ENCODE measurements around the gene TRIM65.
"Not testable (repeated sequence)": the region's sequence is repeated elsewhere in the genome, so short reads cannot be mapped to it uniquely, and the experiment has no call there.

The TRIM65 gene

DNA sequence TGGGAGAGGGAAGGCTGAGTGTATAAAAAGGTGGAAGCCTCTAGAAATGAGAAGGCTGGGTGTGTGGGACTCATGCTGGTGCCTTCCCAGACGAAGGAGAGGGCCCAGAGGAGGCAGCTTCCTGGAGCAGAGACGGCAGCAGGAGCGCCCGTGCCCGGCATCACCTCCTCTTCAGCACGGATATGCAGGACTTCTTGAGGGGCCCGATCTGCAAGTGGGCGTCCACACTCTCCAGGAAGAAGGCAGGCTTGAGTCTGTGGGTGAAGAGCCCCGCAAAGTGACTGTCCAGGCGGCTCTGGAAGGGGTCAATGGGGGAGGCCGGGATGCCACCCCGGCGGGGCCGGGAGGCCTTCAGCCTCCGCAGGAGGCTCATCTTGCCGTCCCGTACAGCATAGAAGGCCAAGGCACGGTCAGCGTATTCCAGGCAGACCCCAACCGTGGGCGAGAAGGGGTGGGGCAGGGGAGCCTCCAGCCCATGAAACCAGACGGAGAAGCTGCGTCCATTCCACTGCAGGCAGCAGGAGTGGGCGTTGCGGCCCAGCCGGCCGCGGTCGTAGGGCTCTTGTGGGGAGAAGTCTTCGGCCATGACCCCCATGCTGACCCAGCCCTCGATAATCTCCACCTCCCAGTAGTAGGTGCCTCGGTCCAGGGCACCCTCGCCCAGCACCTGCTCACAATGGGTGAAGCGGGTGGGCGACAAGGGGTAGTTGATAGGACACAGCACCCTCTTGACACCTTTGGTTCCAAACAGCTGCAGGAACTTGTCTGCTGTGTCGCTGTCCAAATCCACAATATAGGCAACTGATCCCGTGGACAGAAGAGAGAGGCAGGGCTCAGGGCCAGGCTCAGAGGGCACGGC, 22.2 kb downstream of the TRIM65 start:
- no peak for DNase-seq

DNA sequence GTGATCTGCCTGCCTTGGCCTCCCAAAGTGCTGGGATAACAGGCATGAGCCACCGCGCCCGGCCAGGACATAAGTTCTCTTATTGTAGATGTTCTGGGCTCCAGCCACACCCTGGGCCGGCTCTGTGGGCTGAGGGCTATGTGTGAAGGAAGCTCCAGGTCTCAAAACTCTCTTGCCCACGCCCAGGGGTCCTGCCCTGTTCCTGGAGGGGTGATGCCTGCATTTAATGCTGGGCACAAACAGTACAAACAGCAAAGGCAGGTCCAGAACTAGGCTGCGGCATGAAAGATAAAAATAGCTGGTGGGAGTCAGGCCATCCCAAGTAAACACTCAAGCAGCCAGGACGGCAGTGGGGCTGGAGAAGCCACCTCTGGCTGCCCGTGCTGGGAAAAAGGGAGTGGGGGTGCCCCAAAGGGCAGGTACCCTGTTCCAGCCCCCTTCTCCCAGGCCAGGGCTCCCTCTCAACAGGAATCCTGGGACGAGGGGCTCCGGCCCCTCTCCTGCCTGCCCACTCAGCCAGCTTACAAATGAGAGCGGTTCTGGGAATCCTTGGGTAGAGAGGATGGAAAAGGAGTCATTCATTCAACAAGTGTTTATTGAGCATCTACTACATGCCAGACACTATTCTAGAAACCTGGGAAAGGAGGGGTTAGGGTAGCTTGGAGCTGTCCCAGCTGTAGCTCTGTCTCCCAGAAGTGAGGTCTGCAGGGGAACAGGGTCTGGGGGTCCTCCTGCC, 23.0 kb downstream of the TRIM65 start:
- DNase-seq, result no peak

DNA sequence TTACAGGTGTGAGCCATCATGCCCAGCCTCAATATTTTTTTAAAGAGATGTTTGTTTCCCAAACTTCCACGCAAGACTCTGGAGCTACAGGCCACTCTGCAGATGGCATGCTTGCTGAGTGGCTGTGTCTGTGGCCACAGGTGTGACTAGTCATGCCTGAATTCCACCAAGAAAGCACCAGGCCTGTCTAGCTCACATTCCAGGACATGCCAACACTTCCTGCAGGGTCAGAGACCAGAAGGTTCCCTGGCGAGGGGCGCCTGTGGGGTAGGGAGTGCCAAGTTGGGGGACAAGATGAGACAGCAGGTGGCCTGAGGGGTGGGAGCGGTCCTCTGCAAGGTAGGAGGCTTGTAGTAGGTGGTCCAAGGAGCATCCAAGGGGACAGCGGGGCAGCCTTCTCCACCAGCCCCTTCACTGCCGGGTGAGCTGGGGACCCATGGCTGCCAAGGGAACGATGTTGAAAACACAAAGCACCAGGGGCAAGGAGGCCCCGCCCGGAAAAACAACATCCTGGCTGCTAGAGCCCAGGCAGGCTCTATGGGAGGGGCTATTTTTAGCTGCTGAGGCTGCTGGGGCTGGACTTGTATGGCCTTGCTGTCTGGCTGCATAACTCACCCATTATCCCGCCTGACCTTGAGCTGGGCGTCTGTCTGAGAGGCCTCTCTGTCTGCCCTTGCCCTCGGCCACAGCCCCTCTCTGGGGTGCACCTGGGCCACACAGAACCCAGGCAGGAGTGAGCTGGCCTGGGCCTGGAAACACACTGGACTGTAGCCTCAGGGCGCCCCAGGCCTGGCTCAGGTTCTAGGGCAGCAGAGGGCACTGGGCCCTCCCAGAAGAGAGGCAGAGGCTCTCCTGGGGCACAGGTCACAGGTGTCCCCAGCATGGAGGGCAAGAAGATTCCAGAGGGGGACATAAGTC, 24.1 kb downstream of the TRIM65 start:
- DNase-seq, result no peak

DNA sequence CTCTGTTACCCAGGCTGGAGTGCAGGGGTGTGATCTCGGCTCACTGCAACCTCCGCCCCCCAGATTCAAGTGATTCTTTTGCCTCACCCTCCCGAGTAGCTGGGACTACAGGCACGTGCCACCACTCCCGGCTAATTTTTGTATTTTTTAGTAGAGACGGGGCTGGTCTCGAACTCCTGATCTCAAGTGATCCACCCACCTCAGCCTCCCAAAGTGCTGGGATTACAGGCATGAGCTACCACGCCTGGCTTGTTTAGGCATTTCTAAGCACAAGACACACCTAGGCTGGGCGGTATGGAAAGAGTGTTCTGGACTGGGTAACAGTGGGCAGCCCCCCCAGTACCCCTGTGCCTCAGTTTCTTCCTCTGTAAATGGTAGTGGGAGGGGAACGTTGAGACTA, 26.5 kb downstream of the TRIM65 start:
- not testable (repeated sequence) for DNase-seq

DNA sequence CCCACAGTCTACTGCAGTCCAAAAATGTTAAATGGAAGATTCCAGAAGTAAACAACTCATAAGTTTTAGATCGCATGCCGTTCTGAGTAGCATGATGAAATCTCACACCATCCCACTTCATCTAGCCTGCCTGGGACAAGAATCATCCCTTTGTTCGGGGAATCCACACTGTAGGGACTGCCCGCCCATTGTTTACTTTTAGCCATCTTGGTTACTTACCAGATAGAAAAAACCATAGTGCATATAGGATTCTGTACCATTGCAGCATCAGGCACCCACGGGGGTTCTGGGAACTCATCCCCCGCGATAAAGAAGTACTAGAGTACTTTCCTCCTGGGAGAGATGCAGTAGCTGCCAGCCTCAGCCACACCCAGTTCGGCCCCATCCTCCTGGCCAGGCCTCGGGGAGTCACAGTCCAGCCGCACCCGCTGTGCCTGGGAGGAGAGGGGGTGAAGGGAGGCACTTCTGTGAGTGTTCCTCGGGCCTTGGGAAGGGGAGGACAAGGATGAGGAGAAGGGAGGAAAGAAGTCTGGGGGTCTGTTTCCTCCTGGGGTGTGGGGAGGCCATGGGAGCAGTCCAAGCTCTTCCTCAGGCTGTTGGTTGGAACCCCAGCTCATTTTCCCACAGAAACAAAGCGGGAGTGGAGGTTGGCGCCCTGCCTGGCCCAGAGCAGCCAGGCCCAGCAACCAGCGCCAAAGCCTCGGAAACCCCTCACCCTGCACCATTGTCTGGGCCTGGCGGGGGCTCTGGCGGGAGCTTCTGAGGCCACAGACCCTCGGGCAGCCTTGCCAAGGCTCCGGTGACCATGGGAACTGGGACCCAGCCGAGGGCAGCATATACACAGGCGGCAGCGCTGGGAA, 27.2 kb downstream of the TRIM65 start:
- DNase-seq, result no peak

DNA sequence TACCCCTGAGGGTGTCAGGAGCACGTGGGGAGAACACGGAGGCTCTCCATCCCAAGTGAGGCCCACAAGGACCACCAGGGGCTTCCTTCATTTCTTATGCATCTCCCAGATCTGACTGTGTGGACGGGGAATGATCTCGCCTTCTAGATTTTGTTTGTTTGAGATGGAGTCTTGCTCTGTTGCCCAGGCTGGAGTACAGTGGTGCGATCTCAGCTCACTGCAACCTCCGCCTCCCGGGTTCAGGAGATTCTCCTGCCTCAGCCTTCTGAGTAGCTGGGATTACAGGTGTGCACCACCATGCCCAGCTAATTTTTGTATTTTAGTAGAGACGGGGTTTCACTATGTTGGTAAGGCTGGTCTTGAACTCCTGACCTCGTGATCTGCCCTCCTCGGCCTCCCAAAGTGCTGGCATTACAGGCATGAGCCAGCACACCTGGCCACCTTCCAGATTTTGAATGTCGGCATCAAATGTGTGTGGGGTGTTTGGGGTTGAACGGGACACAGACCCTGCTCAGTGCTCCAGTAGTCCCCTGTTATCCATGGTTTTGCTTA, 27.9 kb downstream of the TRIM65 start:
- DNase-seq, result not testable (repeated sequence)

DNA sequence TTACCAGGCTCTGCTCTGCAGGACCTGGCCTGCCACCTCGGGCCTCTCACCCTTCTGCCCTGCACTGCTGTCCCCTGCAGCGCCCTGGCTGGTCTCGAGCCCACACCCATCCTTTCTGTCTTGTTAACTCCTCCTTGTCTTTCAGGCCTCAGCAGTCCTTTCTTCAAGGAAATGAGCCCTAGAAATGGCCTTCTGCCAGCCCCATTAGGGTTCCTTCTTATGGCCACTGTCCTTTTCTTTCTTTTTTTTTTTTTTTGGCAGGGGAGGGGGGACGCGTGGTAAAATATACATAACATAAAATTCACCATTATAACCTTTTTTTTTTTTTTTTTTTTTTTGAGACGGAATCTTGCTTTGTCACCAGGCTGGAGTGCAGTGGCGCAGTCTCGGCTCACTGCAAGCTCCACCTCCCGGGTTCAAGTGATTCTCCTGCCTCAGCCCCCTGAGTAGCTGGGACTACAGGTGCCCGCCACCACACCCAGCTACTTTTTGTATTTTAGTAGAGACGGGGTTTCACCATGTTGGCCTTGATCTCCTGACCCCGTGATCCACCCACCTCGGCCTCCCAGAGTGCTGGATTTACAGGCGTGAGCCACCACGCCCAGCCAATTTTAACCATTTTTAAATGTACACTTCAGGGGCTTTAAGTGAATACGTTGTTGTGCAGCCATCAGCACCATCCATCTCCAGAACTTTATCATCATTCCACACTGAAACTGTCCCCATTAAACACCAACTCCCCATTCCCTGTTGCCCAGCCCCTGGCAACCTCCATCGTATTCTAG, 31.2 kb downstream of the TRIM65 start:
- not testable (repeated sequence) for DNase-seq

DNA sequence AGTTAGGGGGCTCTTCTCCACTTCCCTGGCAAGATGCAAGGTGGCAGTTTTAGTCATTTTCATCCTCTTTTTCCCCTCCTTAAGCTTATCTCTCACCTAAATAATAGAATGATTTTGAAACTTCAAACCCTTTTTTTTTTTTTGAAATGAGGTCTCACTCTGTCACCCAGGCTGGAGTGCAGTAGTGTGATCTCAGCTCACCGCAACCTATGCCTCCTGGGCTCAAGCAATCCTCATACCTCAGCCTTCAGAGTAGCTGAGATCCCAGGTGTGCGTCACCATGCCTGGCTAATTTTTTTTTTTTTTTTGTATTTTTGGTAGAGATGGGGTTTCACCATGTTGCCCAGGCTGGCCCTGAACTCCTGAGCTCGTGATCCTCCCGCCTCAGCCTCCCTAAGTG, 31.9 kb downstream of the TRIM65 start:
- not testable (repeated sequence) for DNase-seq

DNA sequence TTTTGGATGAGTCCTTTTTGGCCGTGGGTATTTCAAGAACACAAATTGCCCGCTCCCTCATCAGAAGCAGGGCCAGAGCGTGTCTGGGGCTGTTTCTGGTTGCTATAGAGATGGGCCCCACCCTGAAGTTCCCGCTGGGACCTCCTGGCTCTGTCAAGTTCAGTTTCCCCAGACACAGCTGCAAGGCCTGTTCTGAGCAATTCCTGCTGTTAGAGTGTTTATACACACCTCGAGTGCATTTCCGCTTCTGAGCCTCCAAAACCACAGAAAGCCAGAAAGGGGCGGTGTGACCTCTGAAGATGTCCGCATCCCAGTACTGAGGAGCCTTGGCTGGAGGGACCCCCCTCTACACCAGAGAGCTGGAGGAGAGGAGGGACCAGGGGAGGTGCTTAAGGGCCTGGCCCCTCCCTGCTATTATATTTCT, 32.3 kb downstream of the TRIM65 start:
- peak; percentile 69 for DNase-seq

DNA sequence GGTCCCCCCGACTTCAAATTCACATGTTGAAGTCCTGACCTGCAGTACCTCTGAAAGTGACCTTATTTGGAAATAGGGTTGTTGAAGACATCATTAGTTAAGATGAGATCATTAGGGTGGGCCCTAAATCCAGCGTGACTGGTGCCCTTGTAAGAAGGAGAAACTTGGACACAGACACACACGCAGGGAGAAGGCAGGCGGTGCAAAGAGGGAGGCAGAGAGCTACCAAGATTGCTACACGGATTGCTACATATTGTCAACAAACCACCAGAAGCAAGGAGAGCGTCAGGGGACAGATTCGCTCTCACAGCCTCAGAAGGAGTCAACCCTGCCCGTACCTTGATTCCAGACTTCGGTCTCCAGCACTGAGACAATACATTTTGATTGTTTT, 34.8 kb downstream of the TRIM65 start:
- DNase-seq, result no peak

DNA sequence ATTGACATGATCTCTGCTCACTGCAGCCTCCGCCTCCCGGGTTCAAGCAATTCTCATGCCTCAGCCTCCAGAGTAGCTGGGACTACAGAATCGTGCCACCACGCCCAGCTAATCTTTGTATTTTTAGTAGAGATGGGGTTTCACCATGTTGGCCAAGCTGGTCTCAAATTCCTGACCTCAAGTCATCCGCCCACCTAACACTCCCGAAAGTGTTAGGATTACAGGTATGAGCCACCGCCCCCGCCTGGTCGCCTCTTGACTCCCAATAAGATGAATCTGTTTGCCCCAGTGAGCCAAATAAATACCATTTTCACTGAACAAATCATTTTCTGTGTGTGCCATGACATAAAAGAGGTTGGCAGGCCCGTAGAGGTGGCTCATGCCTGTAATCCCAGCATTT, 37.4 kb downstream of the TRIM65 start:
- not testable (repeated sequence) for DNase-seq

DNA sequence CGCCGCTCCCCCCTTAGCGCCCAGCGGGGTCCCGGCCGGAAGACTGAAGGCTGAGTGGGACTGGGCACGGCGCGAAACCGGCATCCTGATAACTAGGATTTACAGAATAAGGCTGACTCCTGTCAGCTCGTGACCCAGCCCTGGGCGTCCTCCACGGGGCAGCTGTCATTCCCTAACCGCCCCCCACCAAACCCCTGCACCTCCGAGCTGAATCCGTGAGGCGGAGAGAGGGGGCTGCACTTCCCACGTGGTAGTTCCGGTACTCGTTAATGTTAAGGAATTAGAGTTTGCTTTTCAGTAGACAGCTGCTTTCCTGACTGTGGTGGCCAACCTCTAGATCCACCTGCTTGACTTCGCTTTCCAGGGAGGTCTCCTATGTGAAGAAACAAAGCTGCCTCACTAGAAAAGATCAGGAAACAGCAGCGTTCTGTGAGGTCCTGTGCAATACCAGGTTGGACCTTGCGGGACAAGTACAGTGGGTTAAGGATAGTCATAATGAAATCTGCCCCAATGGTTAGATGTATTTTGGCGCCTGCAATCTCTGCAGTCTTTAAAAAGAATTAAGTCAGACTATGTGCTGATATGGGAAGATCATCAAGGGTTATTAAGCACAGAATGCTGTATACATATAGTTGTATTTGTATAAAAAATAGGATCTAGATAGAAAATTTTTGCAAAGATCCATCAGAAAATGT, 40.5 kb downstream of the TRIM65 start:
- DNase-seq, result peak; percentile 29

DNA sequence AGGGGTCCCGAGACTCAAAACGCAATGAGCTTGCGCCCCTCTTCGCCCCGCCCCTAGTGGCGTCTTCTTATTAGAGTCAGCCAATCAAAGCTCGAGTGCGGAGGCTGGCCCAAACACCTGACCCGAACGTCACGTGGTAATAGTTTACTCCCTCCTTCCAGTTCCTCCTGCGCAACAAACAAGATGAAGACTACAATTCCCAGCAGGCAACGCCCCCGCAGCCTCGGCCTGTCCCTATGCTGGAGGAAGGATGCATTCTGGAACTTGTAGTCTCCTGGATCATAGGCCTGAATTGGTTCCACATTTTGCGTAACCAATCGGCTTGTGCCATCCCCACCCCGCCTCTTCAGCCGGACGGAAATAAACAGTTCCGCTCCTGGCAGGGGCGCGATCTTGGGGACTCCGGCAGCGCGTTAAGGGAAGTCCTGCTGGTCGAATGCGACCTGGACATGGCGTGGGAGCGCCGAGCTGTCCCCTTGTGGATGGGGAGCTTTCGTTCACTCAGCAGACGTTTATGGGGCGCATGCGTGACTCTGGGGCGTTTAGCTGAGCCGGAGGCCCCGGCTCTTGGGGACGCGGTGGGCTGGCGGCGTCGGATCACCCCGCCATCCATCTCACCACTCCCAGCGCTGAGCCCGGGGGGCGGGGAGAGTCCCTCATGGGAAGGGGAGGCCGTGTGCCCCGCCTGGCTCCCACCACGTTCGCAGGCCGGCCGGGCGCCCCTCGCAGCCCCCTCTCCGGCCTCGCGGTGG, 41.3 kb downstream of the TRIM65 start, which contains the start of gene WBP2:
WBP2 (minus strand) TSS at position 26 of the 752 bp plus-strand sequence. CDS start 38 bp downstream, outside the sequence.
- peak; percentile 98 for DNase-seq

DNA sequence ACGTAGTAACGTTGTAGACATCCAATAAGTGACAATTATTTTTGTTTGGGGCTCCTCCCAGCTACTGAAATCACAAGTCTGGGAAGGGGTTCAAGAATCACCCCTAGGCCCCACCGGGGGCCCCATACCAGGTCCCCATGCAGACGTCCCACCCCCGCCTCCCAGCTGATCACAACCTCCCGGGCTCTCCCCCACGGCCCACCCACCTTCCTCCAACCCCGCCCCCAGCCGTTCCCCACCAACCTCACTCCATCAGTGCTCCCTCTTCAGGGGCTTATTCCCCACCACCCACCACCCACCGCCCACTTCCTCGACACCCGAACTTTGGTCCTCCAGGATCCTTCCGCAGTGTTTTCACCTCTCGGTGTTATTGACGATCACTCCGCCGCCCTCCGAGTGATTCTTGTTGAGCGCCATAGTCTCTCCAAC, 41.9 kb downstream of the TRIM65 start:
- no peak for DNase-seq

DNA sequence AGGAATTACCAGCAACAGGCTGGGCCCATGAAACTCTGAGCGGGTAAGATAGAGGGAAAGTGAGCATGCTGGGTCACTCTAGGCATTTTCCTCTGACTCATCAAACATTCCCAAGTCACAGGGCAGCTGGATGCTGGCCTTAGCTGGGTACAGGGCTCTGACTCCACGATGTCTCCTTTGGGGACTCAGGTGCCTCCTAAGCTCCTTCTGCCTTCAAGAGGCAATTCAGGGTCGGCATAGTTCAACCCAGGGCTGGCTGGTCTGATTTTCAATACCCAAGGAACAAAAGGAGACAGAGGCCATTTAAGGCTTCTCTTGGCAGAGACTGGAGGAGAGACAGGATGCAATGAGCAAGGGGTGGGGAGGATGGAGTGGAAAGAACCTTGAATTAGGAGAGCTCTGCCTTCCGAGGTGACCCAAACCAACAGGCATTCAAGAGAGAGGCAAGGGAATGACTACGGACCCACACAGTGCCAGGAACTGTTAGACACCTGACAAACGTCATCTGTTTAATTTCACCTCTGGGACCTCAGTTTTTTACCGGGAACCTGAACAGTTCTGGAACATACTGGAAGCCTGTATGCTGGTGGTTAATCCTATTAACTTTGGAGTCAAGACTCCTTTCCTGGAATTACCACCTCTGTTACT, 42.5 kb downstream of the TRIM65 start:
- DNase-seq, result no peak

DNA sequence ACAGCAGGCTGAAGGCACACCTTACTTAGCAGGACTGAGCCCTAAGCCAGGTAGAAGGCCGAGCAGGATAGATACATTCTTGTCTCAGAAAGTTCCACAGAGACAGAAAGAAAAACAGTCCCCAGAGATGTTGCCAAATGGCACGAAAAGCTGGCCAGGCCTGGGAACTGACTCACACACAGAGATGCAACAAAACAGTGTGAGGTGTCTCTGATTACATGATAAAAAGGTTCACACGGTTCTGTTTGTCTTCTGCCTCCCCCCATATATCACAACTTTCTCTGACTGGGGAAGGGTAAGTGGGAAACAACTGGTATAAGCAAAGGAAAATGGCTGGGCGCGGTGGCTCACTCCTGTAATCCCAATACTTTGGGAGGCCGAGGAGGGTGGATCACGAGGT, 43.3 kb downstream of the TRIM65 start:
- DNase-seq, result no peak

DNA sequence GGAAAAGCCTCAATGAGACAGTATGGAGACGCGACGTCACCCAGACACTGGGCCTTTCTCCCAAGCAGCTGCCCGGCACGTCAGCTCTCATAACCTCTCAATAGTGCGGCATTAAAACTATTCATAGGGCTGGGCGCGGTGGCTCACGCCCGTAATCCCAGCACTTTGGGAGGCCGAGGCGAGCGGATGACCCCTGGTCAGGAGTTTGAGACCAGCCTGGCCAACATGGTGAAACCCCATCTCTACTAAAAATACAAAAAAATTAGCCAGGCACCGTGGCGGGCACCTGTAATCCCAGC, 45.1 kb downstream of the TRIM65 start:
- not testable (repeated sequence) for DNase-seq

DNA sequence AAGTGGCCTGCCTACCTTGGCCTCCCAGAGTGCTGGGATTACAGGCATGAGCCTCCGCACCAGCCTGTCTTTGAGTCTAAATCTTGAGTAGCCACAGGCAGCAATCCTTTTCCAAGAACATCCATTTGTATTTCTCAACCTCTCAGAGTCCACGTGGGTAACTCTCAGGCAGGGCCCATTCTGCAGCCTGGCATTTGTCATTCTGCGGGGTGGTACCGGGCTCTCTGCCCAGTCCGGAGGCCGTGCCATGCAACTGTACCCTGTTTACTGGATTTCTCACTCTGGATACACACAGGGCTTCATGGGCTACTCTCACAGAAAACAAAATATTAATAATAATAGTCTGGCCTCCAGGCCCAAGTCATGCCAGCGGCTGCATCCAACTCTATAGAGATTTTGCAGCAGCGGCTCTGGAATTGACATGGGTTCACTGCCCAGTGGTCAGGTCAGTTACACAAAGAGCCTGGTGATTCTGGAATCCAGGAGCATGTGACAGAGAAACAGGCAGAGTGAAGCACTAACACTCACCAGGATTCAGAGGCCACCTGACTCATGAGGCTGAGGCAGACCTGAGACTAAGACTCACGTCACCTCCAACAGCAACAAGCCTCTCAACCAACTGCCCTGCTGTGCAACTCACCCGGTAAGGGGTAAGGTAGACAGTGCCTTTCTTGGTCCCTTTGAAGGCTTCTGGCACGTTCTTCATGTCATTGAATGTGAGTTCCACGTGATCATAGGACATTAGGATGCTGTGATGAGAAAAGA, 45.6 kb downstream of the TRIM65 start:
- no peak for DNase-seq

All from DMS79 treated with DMSO at 0.1 percent for 48 hours (cell line).